Endometrium (tissue), 2 donors: ENCODE data around the gene CFD.

Experiments used
- FAIRE-seq: peaks from 2 replicates; lab custom pipeline; 2012; peaks lifted over from hg19 to GRCh38; lab: Jason Lieb, UNC
- donor health status: control.
- donor health status: control.

Gene CFD

GRCh38 chr19:906480-906879, 47.0 kb downstream of the CFD start:
- FAIRE-seq: no peak

- no peak for FAIRE-seq
Measured at GRCh38 chr19:907183-907853, 47.9 kb downstream of the CFD start.

- no peak for FAIRE-seq
Measured at GRCh38 chr19:911197-912033, 52.0 kb downstream of the CFD start.

GRCh38 chr19:912181-913079, 53.0 kb downstream of the CFD start:
- no peak for FAIRE-seq
